HG03139 (cell line): ENCODE measurements around the gene COQ8A.

Experiments
- ATAC-seq: cut with Tn5 transposase; IDR thresholded peaks from one replicate; pipeline ENCODE4 v1.9.1; 2021; ENCODE audit not compliant: unreplicated experiment

Gene COQ8A

DNA sequence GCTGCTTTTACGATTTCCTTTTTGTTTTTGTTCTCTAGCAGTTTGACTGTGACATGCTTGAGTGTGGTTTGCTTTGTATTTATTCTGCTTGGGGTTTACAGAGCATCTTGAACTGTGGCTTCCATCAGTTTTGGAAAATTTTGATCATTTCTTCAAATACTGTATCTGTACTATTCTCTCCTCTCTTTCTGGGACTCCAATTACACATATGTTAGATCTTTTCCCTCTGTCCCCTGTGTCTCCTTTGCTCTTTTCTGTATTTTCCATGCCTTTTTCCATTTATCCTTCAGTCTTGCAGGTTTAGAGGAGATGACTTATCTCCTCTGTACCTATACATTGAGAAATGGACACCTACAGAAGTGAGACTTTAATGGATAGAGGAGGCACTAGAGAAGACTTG lies 31.7 kb downstream of the COQ8A start:
- no peak for ATAC-seq

DNA sequence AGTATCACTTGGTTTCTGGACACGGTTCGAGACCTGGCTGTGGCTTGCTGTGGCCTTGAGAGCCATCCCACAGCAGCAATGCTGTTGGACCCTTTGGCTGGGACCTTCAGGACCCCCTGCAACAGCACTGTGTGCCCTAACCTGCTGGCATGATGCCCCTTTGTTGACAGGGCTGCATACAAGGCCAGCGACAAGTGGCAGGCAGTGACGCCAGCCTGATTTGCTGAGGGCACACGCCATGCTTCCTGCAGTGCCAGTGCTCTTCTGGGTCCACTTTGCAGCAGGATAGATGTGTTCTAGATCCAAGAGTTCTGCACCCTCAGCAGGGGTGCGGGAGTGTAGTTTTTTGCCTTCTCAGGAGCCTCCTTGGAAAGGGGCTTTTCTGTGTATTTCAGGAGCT lies 32.8 kb downstream of the COQ8A start:
- ATAC-seq = no peak

DNA sequence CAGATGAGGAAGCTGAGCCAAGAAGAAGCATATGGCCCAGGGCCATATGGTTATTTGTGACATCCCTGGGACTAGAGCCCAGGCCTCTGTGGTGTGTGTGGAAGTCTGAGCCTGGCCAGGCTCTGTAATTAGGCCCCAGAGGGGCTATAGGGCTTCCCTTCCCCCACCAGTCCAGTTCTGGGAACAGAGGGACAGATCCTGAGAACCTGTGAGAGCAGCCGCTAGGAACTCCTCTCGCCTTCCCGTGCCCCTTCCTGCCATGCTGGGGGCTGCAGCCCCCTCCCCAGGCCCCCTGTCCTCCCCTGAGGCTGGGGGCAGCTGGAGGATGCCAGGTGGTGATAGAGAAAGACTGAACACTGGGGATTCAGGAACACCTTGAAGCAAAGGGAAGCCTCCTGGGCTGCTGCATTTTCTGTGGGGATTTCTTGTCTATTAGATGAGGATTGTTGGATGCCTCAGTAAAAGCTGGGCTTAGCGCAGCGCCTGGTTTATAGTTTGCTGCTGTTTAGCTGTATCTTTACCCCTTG lies 33.3 kb downstream of the COQ8A start:
- ATAC-seq = no peak

DNA sequence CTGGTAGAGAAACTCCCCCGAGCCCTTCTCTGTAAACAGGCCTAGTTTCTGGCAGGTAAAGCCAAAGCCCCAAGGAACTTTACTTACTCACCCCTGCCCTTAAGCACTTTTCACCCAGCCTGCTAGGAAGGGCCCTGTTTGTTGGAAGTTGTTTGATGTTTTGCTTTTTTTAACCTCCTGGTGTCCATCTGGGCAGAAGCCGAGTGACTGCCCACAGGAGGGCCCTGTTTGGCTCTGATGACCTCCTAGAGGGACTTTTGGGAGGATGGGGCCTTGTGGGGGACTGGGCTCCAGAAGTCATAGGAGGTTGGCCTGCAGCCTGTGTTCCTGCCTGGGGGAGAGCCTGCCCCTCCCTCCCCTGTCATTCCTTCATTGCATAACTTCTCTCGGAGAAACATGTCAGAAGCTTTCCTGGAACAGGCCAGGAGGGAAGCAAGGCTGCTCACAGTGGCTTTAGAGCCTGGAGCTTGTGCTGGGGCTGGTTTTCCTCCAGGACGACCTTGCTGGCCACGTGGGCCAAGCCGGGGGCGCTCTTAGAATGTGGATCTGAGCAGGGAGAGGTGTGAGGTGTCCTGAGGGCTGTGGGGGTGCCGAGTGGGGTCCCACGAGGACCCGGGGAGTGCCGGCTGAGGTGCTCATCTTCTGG lies 33.9 kb downstream of the COQ8A start:
- ATAC-seq = no peak

DNA sequence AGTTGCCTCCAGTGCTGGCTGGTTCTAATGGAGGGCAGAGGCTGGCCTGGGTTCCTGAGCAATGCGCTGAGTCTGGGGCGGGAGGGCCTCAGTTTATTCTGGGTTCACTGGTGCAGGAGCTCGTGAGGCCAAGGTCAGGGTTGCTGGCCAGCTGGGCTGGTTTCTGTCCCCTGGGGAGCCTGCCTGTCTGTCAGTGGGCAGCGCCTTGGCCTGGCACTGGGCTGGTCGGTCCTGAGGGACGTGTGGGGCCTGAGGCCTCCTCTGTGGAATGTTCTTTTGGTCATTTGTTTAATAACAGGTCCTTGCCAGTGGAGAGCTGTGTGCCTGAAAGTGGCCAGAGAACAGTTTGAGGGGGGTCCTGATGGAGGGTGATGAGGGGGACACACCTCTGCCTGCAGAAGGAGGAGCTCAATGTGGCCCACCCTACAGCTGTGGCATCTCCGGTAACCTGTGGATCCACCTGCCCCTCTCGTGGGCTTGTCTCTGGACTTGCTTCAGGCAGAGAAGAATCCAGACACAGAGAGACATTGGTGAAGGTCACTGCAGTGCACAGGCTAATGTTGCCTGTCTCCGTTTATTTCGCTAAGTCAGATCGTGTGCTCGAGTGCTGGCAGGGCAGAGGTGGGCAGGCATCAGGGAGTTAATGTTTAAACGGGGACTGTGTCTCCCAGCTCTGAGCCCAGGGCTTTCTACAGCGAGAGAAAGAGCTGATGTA lies 34.6 kb downstream of the COQ8A start:
- no peak for ATAC-seq

DNA sequence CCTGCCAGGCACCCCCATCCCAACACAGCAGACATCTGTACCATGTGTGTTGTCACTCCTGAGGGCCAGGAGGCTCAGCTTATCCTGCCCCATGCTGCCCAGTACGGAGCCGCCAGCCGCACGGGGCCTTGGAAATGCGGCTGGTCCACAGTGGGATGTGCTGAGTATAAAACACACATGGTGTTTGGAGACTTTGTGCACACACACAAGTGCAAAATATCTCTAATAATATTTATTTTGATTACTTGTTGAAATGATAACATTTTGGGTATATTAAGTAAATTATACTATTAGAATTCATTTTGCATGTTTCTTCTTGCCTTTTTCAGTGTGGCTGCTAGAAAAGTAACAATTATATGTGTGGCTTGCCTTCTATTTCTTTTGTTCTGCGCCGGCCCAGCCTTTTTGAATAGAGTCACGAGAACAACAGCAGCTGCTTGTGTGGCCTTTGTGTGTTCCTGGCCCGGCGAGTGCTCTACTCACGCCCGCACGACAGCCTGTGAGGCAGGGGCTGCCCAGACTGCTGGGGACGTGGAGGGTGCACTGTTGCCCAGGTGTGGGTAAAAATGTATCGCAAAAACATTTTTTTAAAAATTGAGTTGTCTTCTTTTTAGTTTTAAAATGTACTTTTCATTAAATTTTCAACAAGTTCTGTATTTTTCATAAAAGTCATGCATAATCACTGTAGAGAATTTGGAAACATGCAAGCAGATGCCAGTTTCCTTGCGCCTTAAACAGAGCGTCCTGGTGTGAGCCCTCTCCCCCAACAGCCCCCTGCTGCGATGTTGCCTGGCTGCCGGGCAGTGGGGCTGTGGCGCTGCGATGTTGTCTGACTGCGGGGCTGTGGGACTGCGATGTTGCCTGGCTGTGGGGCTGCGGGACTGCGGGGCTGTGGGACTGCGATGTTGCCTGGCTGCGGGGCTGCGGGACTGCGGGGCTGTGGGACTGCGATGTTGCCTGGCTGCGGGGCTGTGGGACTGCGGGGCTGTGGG lies 35.5 kb downstream of the COQ8A start:
- ATAC-seq = no peak

DNA sequence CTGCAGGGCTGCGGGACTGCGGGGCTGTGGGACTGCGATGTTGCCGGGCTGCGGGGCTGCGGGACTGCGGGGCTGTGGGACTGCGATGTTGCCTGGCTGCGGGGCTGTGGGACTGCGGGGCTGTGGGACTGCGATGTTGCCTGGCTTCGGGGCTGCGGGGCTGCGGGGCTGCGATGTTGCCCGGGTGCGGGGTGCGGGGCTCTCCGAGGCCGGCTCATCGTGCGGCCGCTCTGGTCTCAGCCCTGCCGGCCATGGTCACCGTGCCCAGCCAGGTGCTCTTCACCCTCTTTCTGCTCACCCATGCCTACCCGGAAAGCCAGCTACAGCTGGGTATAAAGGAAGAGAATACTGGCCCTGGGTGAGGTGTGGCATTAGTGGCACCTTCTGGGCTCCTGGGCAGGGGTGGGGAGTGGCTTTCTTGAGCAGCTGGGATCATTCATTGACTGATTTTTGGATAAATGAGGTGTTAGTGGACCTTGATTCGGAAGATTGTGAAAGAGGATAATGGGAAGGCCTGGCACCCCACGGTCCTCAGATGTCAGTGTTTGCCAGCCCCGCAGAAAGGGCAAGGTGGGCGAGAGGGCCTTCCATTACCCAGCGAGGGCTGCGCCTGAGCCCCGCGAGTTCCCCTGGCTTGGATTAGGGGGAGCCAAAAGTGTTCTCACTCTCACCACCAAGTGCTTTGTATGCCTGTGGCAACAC lies 36.3 kb downstream of the COQ8A start:
- ATAC-seq = no peak

DNA sequence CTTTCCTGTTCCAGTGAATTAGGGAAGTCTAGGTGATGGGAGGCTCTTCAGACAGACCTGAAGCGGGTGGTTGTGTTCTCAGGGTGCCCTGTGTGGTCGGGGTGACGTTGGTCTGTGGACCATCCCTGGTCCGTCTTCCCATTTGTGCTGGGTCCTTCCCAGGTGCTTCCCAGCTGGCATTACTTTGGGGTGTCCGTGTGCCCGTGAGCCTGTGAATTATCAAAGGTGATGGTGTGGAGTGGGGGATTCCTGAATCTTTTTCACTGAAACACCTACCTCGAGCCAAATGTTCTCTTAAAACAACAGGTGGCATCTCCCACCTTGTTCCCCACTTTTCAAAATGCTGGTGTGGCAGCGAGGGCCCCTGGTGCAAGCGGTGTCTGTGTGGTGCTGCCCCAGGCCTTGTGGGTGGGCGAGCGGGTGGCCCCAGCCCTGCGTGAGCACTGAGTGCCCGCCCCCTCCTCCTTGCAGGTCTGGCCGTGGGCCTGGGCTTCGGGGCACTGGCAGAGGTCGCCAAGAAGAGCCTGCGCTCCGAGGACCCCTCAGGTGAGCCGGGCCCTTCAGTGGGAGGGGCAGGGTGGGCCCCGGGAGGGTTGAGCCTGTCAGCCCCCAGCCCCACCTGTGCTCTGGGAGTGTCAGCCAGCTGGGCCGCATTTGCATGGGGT lies 37.0 kb downstream of the COQ8A start:
- no peak for ATAC-seq

DNA sequence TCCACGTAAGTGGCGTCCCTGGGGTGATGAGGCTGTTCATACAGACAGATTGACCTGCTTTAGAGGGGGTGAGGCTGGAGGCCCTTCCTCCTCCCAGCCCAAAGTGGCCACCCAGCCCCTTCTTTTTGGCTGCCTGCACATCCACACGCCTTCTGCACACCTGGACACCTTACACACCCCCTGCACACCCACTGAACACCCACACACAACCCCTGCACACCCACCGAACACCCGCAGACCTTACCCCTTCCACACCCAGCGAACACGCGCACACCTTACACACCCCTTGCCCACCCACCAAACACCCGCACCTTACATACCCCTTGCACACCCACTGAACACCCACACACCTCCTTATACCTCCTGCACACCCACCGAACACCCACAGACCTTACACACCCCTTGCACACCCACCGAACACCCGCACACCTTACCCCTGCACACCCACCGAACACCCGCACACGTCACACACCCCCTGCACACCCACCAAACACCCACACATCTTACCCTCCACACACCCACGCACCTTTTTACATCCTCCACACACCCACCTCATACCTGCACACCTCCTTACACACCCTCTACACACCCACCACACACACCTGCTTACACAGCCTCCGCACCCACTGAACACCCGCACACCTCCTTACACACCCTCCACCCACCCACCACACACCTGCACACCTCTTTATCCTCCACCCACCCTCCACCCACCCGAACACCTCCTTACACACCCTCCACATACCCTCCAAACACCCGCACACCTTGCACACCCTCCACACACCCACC lies 37.7 kb downstream of the COQ8A start:
- ATAC-seq = no peak

DNA sequence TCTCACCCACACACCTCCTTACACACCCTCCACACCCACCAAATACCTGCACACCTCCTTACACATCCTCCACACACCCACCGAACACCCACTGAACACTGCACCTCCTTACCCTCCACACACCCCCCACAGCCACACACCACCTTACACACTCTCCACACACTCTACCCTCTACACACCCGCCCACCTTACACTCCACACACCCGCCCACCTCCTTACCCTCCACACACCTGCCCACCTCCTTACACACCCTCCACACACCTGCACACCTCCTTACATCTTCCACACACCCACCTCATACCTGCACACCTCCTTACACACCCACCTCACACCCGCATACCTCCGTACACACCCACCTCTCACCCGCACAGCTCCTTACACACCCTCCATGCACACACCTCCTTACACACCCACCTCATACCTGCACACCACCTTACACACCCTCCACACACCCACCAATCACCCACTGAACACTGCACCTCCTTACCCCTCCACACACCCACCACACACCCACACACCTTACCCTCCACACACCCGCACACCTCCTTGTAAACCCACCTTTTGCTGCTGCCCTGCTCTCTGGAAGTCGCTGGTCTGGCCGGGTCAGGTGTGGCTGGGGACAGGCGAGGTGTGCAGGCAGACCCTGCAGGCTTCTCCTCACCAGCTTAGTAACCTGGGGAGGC lies 38.5 kb downstream of the COQ8A start:
- no peak for ATAC-seq

DNA sequence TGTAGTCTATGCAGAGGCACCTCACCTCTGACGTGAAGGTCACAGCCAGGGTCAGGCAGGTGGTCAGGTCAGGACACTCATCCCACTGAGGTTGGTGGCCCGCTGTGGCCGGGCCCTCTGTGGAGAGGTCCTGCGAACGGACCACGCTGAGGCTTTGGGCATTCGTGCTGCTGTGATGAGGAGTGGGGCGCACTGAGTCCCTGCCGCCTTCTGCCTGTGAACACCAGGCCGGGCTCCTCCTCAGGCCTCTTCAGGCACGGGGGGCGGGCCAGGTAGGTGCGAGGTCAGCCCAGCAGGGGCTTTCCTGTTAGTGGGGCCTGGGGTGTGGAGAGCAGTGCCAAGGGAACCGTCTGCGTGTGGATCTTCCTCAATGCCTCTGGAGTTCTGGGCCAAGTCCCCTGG lies 39.0 kb downstream of the COQ8A start:
- no peak for ATAC-seq

DNA sequence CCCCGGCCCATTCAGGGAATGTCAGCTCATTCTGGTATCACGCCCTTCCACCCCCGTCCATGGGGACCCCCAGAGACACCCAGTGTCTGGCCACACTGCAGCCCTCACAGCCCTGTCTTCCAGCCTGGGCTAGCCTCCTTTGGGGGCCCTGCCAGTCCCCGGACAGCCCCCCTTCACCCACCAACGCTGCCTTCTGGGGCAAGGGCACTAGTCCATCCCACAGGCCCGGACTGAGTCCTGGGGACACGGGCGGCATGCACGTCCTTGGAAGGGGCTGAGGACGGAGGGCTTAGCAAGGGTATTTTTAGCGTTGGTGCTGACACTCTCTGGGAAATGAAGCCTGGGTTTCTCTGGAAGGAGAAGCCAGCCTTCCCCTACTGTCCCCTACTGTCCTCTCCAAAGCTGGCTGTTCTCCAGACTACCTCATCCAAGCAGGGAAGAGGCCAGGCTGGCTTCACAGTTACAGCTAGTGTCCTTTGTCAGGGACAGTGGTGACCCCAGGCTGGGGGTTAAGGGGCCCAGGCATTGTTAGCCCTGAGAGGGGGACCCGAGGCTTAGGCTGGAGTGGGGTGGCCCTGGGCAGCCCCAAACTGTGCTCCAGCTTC lies 39.5 kb downstream of the COQ8A start:
- ATAC-seq = no peak

DNA sequence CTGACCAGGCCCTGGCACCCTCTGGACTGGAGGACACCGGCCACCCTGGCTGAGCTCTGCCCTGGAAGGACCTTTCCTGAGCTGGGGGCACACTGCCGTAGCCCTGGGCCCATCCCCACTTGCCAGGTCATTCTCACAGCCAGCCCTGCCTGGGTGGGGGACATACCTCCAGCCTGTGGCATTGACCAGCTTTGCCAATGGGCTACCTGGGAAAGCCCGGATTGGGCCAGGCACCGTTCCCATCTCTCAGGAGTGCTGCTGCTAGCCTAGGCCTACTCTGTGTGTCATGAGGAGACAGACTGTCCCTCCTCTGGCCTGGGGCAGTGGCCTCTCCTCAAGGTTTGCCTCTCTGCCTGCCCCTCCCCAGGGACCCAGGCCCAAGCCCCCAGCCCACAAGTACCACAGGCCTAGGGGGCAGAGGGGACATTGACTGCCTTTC lies 40.0 kb downstream of the COQ8A start:
- no peak for ATAC-seq

DNA sequence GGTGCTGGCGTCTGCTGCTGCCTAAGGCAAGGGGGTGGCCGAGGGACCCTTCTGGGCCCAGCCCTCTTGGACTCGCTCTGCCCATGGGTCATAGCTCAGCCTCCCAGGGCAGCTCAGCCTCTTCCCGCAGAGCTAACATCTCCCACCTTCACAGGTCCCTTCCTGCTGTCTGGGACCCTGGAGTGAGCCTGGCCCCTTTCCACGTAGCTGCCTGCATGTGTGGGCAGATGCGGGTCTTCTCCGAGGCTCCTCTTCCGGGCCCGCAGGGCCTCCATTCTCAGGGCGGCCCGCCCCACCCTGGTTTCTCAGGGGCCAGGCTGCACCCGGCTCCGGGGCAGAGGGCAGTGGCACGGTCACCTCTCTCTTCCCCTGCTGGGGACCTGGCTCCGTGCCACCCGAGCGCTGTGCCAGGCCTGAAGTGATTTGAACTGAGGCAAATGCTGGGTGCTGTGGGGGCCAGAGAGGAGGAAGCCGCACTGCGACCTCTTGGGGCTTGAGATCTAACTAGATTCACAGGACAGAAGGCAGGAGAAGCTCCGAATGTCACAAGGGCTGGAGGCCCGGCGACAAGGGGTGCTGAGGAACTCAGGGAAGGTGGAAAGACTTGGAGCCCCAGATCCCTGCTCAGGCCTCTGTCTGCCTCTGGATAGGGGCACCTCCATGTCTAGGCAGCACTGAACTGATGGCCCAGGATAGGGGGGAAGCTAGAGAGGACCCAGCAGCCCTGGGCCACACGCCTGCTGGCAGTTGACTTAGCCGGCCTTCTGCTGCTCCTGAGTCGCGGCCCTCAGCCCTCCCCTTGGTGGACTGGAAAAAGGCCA lies 40.7 kb downstream of the COQ8A start:
- no peak for ATAC-seq

DNA sequence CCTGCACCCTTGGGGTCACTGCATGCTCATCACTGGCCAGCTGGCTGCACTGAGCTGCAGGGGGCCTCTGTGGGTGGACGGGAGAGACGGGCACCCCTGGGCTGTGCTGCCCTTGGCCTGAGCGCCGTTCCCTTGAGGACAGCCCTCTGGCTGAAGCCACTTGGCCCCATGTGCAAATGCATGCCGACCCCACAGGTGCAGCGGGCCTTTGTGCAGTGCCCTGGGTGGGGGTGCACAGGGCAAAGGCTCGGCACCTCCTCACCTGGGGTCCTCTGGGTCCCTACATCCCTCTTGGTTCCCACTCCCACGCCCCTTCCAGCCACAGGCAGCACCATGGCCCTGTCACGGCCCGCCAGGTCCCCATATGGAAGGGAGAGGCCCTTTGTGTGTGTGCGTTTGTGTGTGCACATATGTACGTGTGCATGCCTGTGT lies 41.3 kb downstream of the COQ8A start:
- no peak for ATAC-seq

DNA sequence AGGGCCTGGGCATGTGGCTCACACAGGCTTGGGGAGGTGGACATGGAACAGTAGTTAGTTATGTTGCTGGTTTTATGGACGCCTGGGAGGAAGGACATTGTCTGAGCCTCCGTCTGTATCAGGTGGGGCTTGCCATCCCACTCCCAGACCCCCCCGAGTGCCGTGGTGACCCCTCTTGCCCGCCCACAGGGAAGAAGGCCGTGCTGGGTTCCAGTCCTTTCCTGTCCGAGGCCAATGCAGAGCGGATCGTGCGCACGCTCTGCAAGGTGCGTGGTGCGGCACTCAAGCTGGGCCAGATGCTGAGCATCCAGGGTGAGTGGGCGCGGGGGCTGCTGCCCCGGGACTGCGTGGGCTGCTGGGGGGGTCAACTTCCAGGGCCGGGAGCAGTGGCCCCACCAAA lies 41.7 kb downstream of the COQ8A start:
- ATAC-seq = no peak

DNA sequence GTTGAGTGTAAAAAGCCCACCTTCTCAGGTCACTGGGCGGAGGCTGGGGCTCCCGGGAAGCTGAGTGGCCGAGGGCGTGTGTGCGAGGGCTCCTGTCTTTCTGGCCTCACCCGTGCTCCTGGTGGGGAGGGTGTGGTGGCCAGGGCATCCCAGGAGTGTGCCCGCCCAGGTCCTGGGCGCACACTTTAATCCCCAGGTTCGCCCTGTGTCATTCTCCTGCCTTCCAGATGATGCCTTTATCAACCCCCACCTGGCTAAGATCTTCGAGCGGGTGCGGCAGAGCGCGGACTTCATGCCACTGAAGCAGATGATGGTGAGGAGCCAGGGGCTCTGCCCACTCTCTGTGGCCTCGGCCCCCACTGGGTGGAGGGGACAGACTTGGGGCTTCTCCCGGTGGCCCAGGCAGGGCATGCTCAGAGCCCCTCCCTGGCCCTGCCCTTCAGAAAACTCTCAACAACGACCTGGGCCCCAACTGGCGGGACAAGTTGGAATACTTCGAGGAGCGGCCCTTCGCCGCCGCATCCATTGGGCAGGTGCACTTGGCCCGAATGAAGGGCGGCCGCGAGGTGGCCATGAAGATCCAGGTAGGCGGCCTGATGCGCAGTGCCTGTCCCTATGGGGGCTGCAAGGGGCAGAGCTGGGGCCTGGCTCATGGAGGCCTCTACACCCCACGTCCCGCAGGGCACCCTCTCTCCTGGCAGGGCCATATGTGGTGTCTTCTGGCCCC lies 42.5 kb downstream of the COQ8A start:
- no peak for ATAC-seq
